Mesothelial cell of epicardium (in vitro differentiated cells): ENCODE results near the gene DNAL1. TPM values are rescaled to one million over a fixed set of nuclear protein-coding genes. Genes with fewer than 3 reads are reported as not detected.

Source experiments
- DNase-seq, 2 experiments: peaks; one replicate each; pipeline ENCODE4 v3.0.0; 2021; ENCODE audit warnings: low spot score in 2 of 2; ENCODE audit not compliant: unreplicated experiment in 2 of 2
- H3K27ac Mint-ChIP-seq: 2 replicates; pipeline ENCODE4 v1.8.0; 2021; ENCODE audit warnings: mixed read lengths
- H3K27me3 Mint-ChIP-seq: 2 replicates; pipeline ENCODE4 v1.8.0; 2021; ENCODE audit warnings: low read depth, mixed read lengths
- H3K36me3 Mint-ChIP-seq: 2 replicates; pipeline ENCODE4 v1.8.0; 2021; ENCODE audit warnings: mixed read lengths
- H3K4me1 Mint-ChIP-seq: 2 replicates; pipeline ENCODE4 v1.8.0; 2021; ENCODE audit warnings: mixed read lengths
- H3K4me3 Mint-ChIP-seq: 2 replicates; pipeline ENCODE4 v1.8.0; 2021; ENCODE audit warnings: mild to moderate bottlenecking, moderate library complexity, mixed read lengths
- H3K9me3 Mint-ChIP-seq: 2 replicates; pipeline ENCODE4 v1.8.0; 2021; ENCODE audit warnings: mixed read lengths
- CTCF ChIP-seq: fragments of 200-600 bp; sonication (generic); IDR thresholded peaks from one replicate; pipeline ENCODE4 v1.5.0; 2021; ENCODE audit warnings: antibody characterized with exemption; ENCODE audit not compliant: unreplicated experiment
- total RNA-seq: library from RNA; stranded (reverse); gene quantifications from 3 replicates; pipeline ENCODE4 v1.2.1, GENCODE V29; 2021

The DNAL1 gene
- total RNA-seq, 1 donor from 2014 or later, result 13.8 TPM

DNA sequence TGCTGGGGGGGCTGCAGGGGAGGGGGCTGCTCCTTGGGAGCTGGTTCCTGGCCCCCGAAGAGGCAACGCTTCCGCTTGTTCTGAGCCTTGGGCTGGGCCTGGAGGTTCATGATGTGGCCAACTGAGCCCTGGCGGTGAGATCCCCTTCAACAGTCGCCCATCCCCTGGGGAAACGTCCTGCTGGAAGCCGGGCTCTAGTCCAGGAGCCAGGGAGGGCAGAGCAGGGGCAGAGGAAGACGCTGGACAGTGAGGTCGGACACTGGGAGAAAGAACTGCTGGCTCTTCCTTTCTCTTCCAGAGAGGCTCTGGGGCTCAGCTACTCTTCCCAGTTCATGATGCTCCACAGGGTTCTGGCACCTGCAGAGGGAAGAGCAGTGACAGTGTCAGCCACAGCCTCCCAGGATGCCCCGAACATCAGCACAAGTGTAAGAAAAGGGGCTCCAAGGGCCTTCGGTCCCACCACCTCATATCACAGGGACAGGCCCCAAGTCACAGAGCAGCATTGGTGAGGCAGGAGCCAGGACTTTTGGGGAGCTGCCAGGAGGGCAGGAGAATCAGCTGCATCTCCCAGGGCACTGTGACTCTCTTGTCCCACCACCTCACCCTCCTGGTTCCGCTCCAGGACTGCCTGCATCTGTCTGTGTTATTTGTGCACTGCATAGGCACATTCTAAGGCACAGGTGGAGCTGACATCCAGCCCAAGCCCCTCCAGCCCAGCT is 95.3 kb downstream of the DNAL1 start:
- Mint-ChIP-seq H3K9me3 (no peaks in the 10 kb centered on the region), H3K4me1 (peaks cover 49% of the 10 kb centered on the region), H3K27ac (peak overlapping the region; percentile 91), H3K4me3 (no peak overlapping the region), H3K27me3 (no peaks in the 10 kb centered on the region), H3K36me3 (peaks cover 12% of the 10 kb centered on the region)
- TF ChIP-seq CTCF, result no peak
- DNase-seq, result no peak

DNA sequence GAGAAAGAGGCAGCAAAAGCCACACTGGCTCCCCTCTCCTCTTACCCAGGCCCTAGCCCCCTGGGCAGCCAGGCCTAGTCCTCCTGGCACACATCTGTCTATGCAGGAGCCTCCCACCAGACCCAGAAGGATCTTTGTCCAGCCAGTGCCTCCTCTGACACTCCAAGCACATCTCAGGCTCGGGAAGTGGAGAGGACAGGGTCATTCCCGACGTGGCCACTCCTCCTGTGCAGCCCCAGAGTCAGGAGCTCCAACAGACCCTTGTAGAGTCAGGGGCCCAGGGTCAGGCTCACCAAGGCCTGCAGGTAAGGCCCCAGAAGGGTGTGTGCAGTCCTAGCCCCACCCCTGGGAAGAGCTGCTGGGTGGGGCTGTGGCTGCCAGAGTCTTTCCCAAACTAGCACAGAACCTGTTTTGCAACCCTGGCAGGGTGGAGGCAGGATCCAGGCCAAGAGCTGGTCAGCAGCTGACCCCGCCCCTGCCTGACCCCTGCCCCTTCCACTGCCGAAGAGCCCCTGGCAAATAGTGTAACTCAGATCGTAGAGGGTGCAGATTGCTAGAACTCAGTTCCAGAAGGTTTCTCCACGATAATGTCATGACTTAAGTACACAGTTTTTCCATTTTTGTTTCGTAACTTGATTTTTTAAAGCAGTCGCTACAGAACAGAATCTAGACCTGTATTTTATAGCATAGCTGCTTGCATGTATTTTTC is 96.0 kb downstream of the DNAL1 start:
- H3K27ac Mint-ChIP-seq, result peak overlapping the region; percentile 91
- peak overlapping the region; percentile 43 for H3K4me3 Mint-ChIP-seq

GRCh38 chr14:73741386-73741875 is 96.6 kb downstream of the DNAL1 start:
- peaks cover 8% of the 10 kb centered on the region for H3K36me3 Mint-ChIP-seq
- H3K4me1 Mint-ChIP-seq, result peaks cover 62% of the 10 kb centered on the region
- H3K27me3 Mint-ChIP-seq, result no peaks in the 10 kb centered on the region
- peak overlapping the region; percentile 43 for H3K4me3 Mint-ChIP-seq
- H3K27ac Mint-ChIP-seq, result peak overlapping the region; percentile 91
- no peaks in the 10 kb centered on the region for H3K9me3 Mint-ChIP-seq
- peak in 1 of 2 experiments; percentile 64 for DNase-seq
- TF ChIP-seq CTCF, result no peak

More for the DNA sequence above, 96.0 kb downstream of the DNAL1 start:
- no peak for DNase-seq
- Mint-ChIP-seq H3K36me3 (peaks cover 8% of the 10 kb centered on the region), H3K27me3 (no peaks in the 10 kb centered on the region), H3K4me1 (peaks cover 55% of the 10 kb centered on the region), H3K9me3 (no peaks in the 10 kb centered on the region)
- no peak for TF ChIP-seq CTCF

DNA sequence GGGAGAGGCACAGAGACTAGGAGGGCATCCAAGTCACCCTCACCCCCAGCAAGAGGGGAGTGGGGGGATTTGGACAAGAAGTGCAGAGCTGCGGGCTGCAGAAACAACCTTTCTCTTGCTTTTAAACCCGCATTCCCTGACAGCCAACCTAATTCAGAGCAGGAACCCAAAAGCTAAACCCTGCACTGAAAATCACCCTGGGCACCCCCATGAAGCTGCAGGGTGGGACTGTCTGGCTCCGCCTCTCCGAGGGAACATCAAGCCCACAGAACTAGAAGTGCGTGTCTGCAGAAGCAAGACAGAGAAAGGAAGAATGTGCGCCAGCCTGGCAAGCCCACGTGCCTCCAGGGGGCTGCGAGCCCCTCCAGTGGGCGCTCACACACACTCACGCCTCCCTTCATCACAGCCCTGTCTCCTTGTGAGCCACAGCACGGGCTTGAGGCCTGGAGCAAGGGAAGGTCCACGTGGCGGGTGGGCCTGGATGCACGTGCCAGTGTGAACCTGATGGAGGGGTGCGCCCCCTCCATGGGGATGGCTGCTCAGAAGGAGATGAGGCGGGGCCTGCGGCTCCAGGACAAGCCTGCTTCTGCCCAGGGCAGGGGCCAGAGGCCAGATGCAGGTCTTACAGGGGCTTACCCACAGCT is 97.2 kb downstream of the DNAL1 start:
- H3K36me3 Mint-ChIP-seq, result peaks cover 2% of the 10 kb centered on the region
- H3K27me3 Mint-ChIP-seq, result no peaks in the 10 kb centered on the region
- H3K27ac Mint-ChIP-seq, result peak overlapping the region; percentile 91
- TF ChIP-seq CTCF, result no peak
- peak overlapping the region; percentile 43 for H3K4me3 Mint-ChIP-seq
- H3K9me3 Mint-ChIP-seq, result no peaks in the 10 kb centered on the region
- no peak for DNase-seq
- H3K4me1 Mint-ChIP-seq, result peaks cover 68% of the 10 kb centered on the region

DNA sequence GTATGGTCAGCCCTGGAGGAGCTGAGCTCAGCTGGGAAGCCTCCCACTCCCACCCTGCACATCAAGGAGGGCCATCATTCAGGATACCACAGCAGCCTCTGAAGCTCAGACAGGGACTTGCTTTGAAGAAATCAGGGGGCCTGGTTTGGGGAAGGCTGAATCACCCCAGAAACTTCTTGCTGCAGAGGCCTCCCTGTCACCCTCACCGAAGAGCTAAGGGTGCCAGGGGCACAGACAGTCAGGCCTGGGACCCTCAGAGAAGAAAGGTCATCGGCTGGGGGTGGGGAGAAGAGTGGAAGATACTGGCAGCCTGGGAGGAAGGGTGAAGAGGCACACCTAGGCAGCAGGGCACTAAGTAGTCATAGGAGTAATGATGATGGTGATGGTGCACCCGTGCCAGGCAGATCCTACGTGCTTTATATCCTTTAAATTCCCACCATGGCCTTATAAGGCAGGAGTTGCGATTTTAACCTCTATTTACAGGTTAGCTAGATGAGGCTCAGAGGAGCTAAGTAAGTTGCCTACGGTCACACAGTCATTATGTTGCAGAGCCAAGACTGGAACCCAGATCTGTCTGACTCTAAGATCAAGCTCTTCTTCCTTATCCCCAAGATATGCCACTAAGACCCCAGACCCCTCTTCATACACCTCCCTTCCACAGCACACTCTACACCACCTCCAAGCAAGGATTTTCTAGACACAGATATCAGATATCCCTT is 97.9 kb downstream of the DNAL1 start:
- Mint-ChIP-seq H3K27ac (peak overlapping the region; percentile 91), H3K4me1 (peaks cover 71% of the 10 kb centered on the region), H3K36me3 (no peaks in the 10 kb centered on the region), H3K4me3 (peak overlapping the region; percentile 43), H3K27me3 (no peaks in the 10 kb centered on the region), H3K9me3 (no peaks in the 10 kb centered on the region)
- TF ChIP-seq CTCF, result no peak
- DNase-seq, result no peak
